Measurements from ENCODE around the gene SORBS2. TPM values are rescaled to one million over a fixed set of nuclear protein-coding genes. Genes with fewer than 3 reads are reported as not detected.
A peak's percentile ranks its signal among the peaks of the same experiment; 100 is the strongest.

SORBS2 gene
- total and polyA plus RNA-seq, 2 of the 4 experiments (the other 2 are of a cell fraction), result 0.18 TPM; not detected in 1

DNA sequence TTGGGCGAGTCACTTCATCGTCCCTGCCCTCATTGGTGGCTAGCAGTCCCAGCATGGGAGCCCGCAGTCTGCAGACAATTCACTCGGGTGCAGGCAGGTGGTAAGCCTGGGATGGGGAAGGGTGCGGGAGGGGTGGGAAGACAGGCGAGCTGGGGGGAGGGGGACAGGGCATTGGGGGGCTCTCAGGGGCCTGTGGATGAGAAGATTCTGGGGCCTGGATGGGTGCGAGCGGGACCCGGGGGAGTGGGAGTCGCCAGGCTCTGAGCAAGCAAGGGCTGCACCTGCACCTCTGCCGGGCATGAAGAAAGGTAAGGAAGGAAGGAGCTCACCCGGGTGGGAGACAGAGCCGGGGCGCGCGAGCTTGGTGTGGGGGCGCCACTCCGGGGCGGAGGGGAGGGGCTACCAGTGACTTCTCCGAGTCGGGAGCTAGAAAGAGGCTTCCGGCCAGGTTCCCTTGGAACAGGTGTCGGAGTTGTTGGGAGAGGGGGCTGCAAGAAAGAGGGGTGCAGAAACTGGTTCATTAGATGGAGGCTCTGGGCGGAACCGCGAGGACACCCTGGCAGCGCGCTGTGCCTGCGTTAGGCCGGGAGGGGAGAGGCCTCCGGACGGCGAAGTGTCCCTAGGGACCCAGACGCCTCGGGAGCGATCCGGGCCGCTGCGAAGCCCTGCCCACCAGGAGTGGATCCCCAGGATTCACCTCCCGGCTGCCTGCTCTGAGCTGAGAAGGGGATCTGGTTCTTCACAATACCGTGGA lies 173.3 kb downstream of the SORBS2 start:
- Histone ChIP-seq H4K5ac (ENCODE audit: low read depth, low read length) (no peak overlapping the region), H3K4me3 (ENCODE audit: insufficient read depth, low read depth, low read length) (no peak overlapping the region), H3K9ac (ENCODE audit: low read depth, low read length) (no peak overlapping the region), H2BK5ac (ENCODE audit: low read depth, low read length, poor library complexity, severe bottlenecking) (no peak overlapping the region), H2BK20ac (ENCODE audit: low read depth, low read length) (no peak overlapping the region), H2AFZ (replicated peaks; ENCODE audit: low read length, poor library complexity) (peak overlapping the region; percentile 68), H2AK5ac (ENCODE audit: low read depth, low read length) (no peak overlapping the region), H3K27me3 (ENCODE audit: control insufficient read depth, insufficient read depth, low read length) (peaks cover 38% of the 10 kb centered on the region), H3K4me1 (ENCODE audit: control insufficient read depth, insufficient read depth, low read length) (peaks cover 3% of the 10 kb centered on the region; the same call in 1 of the 2 replicates), H2BK120ac (ENCODE audit: low read depth, low read length) (no peak overlapping the region), H4K91ac (ENCODE audit: insufficient read depth, low read depth, low read length) (no peak overlapping the region), H4K20me1 (ENCODE audit: insufficient read depth, low read length) (no peaks in the 10 kb centered on the region), H3K4me2 (ENCODE audit: low read depth, low read length) (peak overlapping the region; percentile 36), H3K27ac (ENCODE audit: insufficient read depth, low read length) (no peak overlapping the region), H2AK9ac (replicated peaks; ENCODE audit: low read depth, low read length, poor library complexity) (peak overlapping the region; percentile 61), H3K56ac (ENCODE audit: extremely low read depth, insufficient read depth, low read length) (no peak overlapping the region), H3K18ac (ENCODE audit: low read depth, low read length) (no peak overlapping the region), H3K4ac (ENCODE audit: low read depth, low read length) (no peak overlapping the region), H4K8ac (ENCODE audit: low read depth in 2 of 2, low read length in 2 of 2) (no peak overlapping the region), H2BK15ac (ENCODE audit: low read depth, low read length) (no peak overlapping the region), H3K9me3 (ENCODE audit: control insufficient read depth, insufficient read depth, low read length) (no peaks in the 10 kb centered on the region), H3K23ac (ENCODE audit: low read depth, low read length) (no peak overlapping the region), H3K14ac (replicated peaks; ENCODE audit: low read depth, low read length) (no peak overlapping the region), H3K36me3 (ENCODE audit: control insufficient read depth, insufficient read depth, low read length) (no peaks in the 10 kb centered on the region), H3K79me1 (ENCODE audit: low read depth in 1 of 2, low read length in 2 of 2) (no peaks in the 10 kb centered on the region), H3K9me1 (ENCODE audit: insufficient read depth, low read length) (no peaks in the 10 kb centered on the region)
- CTCF ChIA-PET, result interaction anchor here (0.6 to 4.1 kb wide), 3 partner anchors 46 to 399 kb away, joined by 3 to 57 read pairs (median 5); no protein-coding TSS in a partner anchor
- ATAC-seq (ENCODE audit: low read depth) (no peak), DNase-seq (no peak)
- in situ Hi-C loops (cut with MboI; ENCODE audit: low sequenced_read_pairs) (no loop called here), dilution Hi-C loops (cut with HindIII; ENCODE audit: low sequenced_read_pairs, unreplicated experiment) (no loop called here), intact Hi-C loops (cut with micrococcal nuclease) (no loop called here)
- no TSS peak for BruUV-seq (replicated peaks)
- no CpG with 5 or more reads among the region's 41 CpGs for WGBS, 2 experiments (ENCODE audit: extremely low coverage in 2 of 2, insufficient read length in 1 of 2)
- POLR2A ChIA-PET (ENCODE audit: unreplicated experiment), result no interaction called here
- TF ChIP-seq RAD21 (IDR thresholded peaks at IDR 0.05; ENCODE audit: low read length), result no peak
- TF ChIP-seq NFE2L2 (IDR thresholded peaks at IDR 0.05; ENCODE audit: low read depth, low read length), result no peak
- TF ChIP-seq, protein P1, sequence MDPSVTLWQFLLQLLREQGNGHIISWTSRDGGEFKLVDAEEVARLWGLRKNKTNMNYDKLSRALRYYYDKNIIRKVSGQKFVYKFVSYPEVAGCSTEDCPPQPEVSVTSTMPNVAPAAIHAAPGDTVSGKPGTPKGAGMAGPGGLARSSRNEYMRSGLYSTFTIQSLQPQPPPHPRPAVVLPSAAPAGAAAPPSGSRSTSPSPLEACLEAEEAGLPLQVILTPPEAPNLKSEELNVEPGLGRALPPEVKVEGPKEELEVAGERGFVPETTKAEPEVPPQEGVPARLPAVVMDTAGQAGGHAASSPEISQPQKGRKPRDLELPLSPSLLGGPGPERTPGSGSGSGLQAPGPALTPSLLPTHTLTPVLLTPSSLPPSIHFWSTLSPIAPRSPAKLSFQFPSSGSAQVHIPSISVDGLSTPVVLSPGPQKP (IDR thresholded peaks at IDR 0.05; ENCODE audit: borderline replicate concordance, low read depth, low read length), result no peak
- no peak for TF ChIP-seq RFX5 (IDR thresholded peaks at IDR 0.05; ENCODE audit: low read depth, low read length)
- TF ChIP-seq, protein P2, sequence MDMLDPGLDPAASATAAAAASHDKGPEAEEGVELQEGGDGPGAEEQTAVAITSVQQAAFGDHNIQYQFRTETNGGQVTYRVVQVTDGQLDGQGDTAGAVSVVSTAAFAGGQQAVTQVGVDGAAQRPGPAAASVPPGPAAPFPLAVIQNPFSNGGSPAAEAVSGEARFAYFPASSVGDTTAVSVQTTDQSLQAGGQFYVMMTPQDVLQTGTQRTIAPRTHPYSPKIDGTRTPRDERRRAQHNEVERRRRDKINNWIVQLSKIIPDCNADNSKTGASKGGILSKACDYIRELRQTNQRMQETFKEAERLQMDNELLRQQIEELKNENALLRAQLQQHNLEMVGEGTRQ (IDR thresholded peaks at IDR 0.05; ENCODE audit: low read depth, low read length), result no peak
- no peak for TF ChIP-seq MAFK (IDR thresholded peaks at IDR 0.05; ENCODE audit: low read depth, low read length)
- TF ChIP-seq SMC3 (IDR thresholded peaks at IDR 0.05; ENCODE audit: low read depth, low read length), result no peak
- TF ChIP-seq POLR2A (IDR thresholded peaks at IDR 0.05; ENCODE audit: low read depth, low read length), result no peak
- TF ChIP-seq, protein P3, sequence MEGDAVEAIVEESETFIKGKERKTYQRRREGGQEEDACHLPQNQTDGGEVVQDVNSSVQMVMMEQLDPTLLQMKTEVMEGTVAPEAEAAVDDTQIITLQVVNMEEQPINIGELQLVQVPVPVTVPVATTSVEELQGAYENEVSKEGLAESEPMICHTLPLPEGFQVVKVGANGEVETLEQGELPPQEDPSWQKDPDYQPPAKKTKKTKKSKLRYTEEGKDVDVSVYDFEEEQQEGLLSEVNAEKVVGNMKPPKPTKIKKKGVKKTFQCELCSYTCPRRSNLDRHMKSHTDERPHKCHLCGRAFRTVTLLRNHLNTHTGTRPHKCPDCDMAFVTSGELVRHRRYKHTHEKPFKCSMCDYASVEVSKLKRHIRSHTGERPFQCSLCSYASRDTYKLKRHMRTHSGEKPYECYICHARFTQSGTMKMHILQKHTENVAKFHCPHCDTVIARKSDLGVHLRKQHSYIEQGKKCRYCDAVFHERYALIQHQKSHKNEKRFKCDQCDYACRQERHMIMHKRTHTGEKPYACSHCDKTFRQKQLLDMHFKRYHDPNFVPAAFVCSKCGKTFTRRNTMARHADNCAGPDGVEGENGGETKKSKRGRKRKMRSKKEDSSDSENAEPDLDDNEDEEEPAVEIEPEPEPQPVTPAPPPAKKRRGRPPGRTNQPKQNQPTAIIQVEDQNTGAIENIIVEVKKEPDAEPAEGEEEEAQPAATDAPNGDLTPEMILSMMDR (conservative IDR thresholded peaks at IDR 0.05; ENCODE audit: low read depth, low read length), result no peak
- TF ChIP-seq FOS (IDR thresholded peaks at IDR 0.05; ENCODE audit: low read depth, low read length), result no peak
- no peak for TF ChIP-seq BHLHE40 (IDR thresholded peaks at IDR 0.05; ENCODE audit: low read depth, low read length)
- no peak for TF ChIP-seq RCOR1 (IDR thresholded peaks at IDR 0.05; ENCODE audit: insufficient replicate concordance, low read length)
- TF ChIP-seq CHD1 (IDR thresholded peaks at IDR 0.05; ENCODE audit: low read depth, low read length), result no peak
- no peak for TF ChIP-seq MAZ (IDR thresholded peaks at IDR 0.05; ENCODE audit: borderline replicate concordance, low read depth, low read length)
- TF ChIP-seq CEBPB (IDR thresholded peaks at IDR 0.05; ENCODE audit: low read depth, low read length), result no peak
- no peak for TF ChIP-seq MXI1 (IDR thresholded peaks at IDR 0.05; ENCODE audit: borderline replicate concordance, low read depth, low read length)

Measured in IMR-90 (cell line).